ENCODE results near the gene EGFL7. TPM values are rescaled to one million over a fixed set of nuclear protein-coding genes. Genes with fewer than 3 reads are reported as not detected.
A peak's percentile ranks its signal among the peaks of the same experiment; 100 is the strongest.

EGFL7 gene
- total and polyA plus RNA-seq, 2 of the 13 experiments (the other 11 are each of a cell fraction or from before 2014, with no cell fraction given) = 0.20 to 5.1 TPM

GRCh38 chr9:136693490-136694162 lies 30.9 kb downstream of the EGFL7 start (continued):
- TF ChIP-seq FOXO1 (CRISPR knock-in tag; IDR thresholded peaks at IDR 0.05) (peak; percentile 58; the same call in 1 of the 2 replicates), RBM39 (IDR thresholded peaks at IDR 0.05; ENCODE audit: low read depth, low read length, poor library complexity, severe bottlenecking) (no peak), ZNF253 (CRISPR knock-in tag; IDR thresholded peaks at IDR 0.05; ENCODE audit: borderline replicate concordance) (no peak), ZNF136 (CRISPR knock-in tag; IDR thresholded peaks at IDR 0.05; ENCODE audit: low read depth) (no peak), HNRNPUL1 (IDR thresholded peaks at IDR 0.05; ENCODE audit: low read depth, low read length) (no peak), CAMTA2 (CRISPR knock-in tag; IDR thresholded peaks at IDR 0.05; ENCODE audit: borderline replicate concordance) (no peak), ZNF30 (CRISPR knock-in tag; IDR thresholded peaks at IDR 0.05) (no peak), KDM3A (CRISPR knock-in tag; IDR thresholded peaks at IDR 0.05; ENCODE audit: low read depth) (peak; percentile 51; the same call in 1 of the 2 replicates), HDAC2 (CRISPR knock-in tag; IDR thresholded peaks at IDR 0.05) (peak; percentile 87), TOE1 (CRISPR knock-in tag; IDR thresholded peaks at IDR 0.05) (no peak), ZNF224 (CRISPR knock-in tag; IDR thresholded peaks at IDR 0.05) (no peak), SP2 (CRISPR knock-in tag; IDR thresholded peaks at IDR 0.05) (no peak), HES4 (CRISPR knock-in tag; IDR thresholded peaks at IDR 0.05; ENCODE audit: borderline replicate concordance) (no peak), HNF4A (CRISPR knock-in tag; IDR thresholded peaks at IDR 0.05) (peak; percentile 92), MEIS2 (CRISPR knock-in tag; IDR thresholded peaks at IDR 0.05) (peak; percentile 84), ZSCAN25 (CRISPR knock-in tag; IDR thresholded peaks at IDR 0.05) (peak; percentile 98), SMAD3 (CRISPR knock-in tag; IDR thresholded peaks at IDR 0.05) (peak; percentile 11; the same call in 1 of the 2 replicates), MXI1 (IDR thresholded peaks at IDR 0.05; ENCODE audit: borderline replicate concordance, low read depth, low read length) (peak; percentile 29; the same call in 1 of the 3 replicates), ZNF12 (CRISPR knock-in tag; IDR thresholded peaks at IDR 0.05) (no peak)
- TF ChIP-seq, protein P1, sequence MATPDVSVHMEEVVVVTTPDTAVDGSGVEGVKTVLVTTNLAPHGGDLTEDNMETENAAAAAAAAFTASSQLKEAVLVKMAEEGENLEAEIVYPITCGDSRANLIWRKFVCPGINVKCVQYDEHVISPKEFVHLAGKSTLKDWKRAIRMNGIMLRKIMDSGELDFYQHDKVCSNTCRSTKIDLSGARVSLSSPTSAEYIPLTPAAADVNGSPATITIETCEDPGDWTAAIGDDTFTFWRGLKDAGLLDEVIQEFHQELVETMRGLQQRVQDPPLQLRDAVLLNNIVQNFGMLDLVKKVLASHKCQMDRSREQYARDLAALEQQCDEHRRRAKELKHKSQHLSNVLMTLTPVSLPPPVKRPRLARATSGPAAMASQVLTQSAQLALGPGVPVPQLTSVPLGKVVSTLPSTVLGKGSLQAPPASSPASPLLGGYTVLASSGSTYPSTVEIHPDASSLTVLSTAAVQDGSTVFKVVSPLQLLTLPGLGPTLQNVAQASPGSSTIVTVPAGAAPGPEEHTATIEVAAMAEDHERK (CRISPR knock-in tag; IDR thresholded peaks at IDR 0.05; ENCODE audit: low read depth) = no peak
- TF ChIP-seq, protein P2, sequence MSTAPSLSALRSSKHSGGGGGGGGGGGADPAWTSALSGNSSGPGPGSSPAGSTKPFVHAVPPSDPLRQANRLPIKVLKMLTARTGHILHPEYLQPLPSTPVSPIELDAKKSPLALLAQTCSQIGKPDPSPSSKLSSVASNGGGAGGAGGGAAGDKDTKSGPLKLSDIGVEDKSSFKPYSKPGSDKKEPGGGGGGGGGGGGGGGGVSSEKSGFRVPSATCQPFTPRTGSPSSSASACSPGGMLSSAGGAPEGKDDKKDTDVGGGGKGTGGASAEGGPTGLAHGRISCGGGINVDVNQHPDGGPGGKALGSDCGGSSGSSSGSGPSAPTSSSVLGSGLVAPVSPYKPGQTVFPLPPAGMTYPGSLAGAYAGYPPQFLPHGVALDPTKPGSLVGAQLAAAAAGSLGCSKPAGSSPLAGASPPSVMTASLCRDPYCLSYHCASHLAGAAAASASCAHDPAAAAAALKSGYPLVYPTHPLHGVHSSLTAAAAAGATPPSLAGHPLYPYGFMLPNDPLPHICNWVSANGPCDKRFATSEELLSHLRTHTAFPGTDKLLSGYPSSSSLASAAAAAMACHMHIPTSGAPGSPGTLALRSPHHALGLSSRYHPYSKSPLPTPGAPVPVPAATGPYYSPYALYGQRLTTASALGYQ (CRISPR knock-in tag; IDR thresholded peaks at IDR 0.05) = no peak

All from HepG2 (cell line).